WERI-Rb-1 (cell line): ENCODE data around the gene TSPAN31.

Experiments used
- DNase-seq: peaks from one replicate; pipeline ENCODE4 v3.0.0-alpha.2; 2020
- H3K27ac ChIP-seq: fragments of 250-450 bp; sonication (Bioruptor Pico); 2 replicates; pipeline ENCODE4 v1.5.1; 2020; ENCODE audit warnings: mild to moderate bottlenecking, moderate library complexity
- H3K27me3 ChIP-seq: fragments of 250-450 bp; sonication (Bioruptor Pico); 2 replicates; pipeline ENCODE4 v1.5.1; 2021; ENCODE audit warnings: mild to moderate bottlenecking, low read depth, moderate library complexity; ENCODE audit not compliant: insufficient read depth, severe bottlenecking
- H3K36me3 ChIP-seq: fragments of 250-450 bp; sonication (Bioruptor Pico); 2 replicates; pipeline ENCODE4 v1.5.1; 2020; ENCODE audit warnings: mild to moderate bottlenecking, moderate library complexity
- H3K4me3 ChIP-seq: 2 replicates; pipeline ENCODE4 v1.5.1; 2011; ENCODE audit warnings: low read depth, mild to moderate bottlenecking, control low read depth, low read length
- H3K9me3 ChIP-seq: fragments of 250-450 bp; sonication (Bioruptor Pico); 2 replicates; pipeline ENCODE4 v1.5.1; 2021; ENCODE audit warnings: mild to moderate bottlenecking, moderate library complexity; ENCODE audit not compliant: severe bottlenecking
- CTCF ChIP-seq: IDR thresholded peaks from 2 replicates; pipeline ENCODE4 v1.5.1; 2011; ENCODE audit warnings: low read depth, mild to moderate bottlenecking, control low read depth, inconsistent platforms, low read length

Gene TSPAN31

DNA sequence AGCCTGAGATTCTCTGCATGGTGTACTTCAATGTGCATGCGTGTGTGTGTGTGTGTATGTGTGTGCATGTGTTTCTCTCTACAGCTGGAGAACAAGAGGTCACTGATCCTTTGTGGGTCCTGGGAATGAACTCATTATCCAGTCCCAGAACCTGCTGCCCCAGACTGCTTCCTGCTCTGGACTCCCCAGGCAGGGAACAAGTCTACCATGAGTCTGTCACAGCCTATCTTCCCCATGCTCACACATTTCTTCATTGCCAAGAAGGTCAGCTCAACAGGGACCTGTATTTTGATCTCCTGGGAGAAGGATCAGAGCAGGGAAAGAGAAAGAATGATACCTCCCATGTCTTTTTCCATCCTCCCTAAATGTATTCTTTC lies 3.4 kb upstream of the TSPAN31 start:
- Histone ChIP-seq H3K9me3 (no peaks in the 10 kb centered on the region), H3K27me3 (peaks cover 20% of the 10 kb centered on the region), H3K27ac (no peak overlapping the region), H3K36me3 (peaks cover 9% of the 10 kb centered on the region; the same call in 1 of the 2 replicates), H3K4me3 (no peak overlapping the region)
- no peak for TF ChIP-seq CTCF
- no peak for DNase-seq

DNA sequence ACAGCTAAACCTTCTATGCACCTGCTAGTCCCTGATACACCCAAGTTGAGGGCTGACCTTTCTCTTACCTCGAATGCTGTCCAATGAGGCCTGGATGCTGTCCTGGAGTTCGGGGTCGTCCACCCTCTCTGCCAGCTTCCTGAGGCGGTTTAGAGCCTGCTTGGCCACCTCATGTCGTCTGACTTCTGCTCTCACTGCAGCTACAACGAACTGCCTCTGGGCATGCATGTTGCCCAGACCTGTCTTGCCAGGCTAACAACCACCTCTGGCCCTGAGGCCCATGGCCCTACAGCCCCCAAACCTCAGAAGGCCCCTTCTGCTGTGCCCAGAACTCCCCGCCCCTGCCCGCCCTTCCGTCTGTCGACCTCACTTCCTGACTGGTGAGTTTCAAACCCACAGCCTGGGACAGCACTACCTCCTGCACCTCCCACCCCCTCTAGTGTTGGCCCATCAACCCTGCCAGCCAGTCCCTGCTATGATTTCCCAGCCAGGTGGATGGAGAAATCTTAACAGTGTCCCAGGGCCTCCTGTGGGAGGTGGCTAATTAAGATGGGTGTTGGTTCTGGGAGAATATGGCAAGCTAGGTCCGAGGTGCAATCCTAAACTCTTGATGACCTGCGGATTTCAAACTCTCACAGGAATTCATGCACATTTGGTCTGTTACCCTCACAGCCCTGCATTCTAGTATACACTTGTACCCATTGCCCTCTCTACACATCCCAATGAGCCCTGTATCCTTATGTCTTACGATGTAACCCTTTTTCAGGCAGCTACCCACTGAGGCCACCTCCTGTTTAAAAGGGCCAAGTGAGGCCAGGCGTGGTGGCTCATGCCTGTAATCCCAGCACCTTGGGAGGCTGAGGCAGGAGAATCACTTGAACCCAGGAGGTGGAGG lies 2.7 kb upstream of the TSPAN31 start:
- Histone ChIP-seq H3K27ac (no peak overlapping the region), H3K4me3 (no peak overlapping the region), H3K36me3 (peaks cover 16% of the 10 kb centered on the region), H3K9me3 (no peaks in the 10 kb centered on the region), H3K27me3 (peaks cover 13% of the 10 kb centered on the region)
- peak; percentile 25 for TF ChIP-seq CTCF
- DNase-seq = no peak

DNA sequence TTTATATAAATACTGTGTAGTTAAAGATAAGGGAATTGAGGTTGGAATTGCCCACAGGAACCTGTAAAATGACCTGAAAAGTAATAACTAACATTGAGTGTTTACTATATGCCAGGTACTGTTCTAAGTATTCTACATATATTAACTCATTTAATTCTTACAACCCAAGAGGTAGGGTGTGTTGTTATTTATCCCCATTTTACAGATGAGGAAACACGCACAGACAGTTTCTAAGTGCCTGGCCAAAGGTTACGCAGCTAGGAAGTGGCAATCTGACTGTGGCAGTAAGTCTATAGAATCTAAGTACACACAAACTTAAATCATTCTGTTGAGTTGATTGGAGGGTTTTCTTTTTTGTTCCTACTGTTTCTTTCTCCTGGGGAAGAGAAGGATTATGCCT lies 1.1 kb upstream of the TSPAN31 start:
- no peak overlapping the region for H3K4me3 ChIP-seq
- TF ChIP-seq CTCF = no peak
- no peak overlapping the region for H3K27ac ChIP-seq
- peaks cover 3% of the 10 kb centered on the region for H3K27me3 ChIP-seq
- peaks cover 32% of the 10 kb centered on the region for H3K36me3 ChIP-seq
- DNase-seq = no peak
- no peaks in the 10 kb centered on the region for H3K9me3 ChIP-seq

- H3K9me3 ChIP-seq = no peaks in the 10 kb centered on the region
- peak overlapping the region; percentile 93 for H3K27ac ChIP-seq
- no peak for TF ChIP-seq CTCF
- peak overlapping the region; percentile 84 for H3K4me3 ChIP-seq
- H3K27me3 ChIP-seq = peaks cover under 1% of the 10 kb centered on the region
- peaks cover 37% of the 10 kb centered on the region for H3K36me3 ChIP-seq
- DNase-seq = peak; percentile 76
Measured at GRCh38 chr12:57744194-57744776, 554 bp upstream of the TSPAN31 start.

DNA sequence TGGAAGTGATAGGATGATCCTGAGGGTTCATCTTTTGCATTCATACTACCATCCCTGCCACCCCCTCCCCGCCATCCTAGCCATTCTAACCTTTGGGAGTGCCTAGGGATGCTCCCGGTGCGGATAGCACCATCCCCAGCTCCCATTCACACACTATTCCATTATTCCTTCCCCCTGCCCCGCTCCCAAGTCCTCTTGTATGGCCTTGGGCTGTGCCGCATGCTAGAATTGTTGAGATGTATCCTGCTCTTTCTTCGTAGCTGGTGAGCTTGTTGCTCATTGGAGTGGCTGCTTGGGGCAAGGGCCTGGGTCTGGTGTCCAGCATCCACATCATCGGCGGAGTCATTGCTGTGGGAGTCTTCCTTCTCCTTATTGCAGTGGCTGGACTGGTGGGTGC lies 644 bp downstream of the TSPAN31 start:
- no peak for DNase-seq
- TF ChIP-seq CTCF = no peak
- Histone ChIP-seq H3K36me3 (peaks cover 47% of the 10 kb centered on the region), H3K9me3 (no peaks in the 10 kb centered on the region), H3K4me3 (peak overlapping the region; percentile 84), H3K27ac (peak overlapping the region; percentile 93), H3K27me3 (no peaks in the 10 kb centered on the region)
